Liver (tissue), 9 donors: Measurements from ENCODE around the gene CNDP2. TPM values are rescaled to one million over a fixed set of nuclear protein-coding genes. Genes with fewer than 3 reads are reported as not detected.
A peak's percentile ranks its signal among the peaks of the same experiment; 100 is the strongest.

Experiments
- DNase-seq: peaks from one replicate; pipeline ENCODE4 v3.0.0-alpha.2; 2017; ENCODE audit warnings: low spot score
- H3K27ac ChIP-seq, 2 donors: one replicate each; pipeline ENCODE4 v1.7.0; 2013; ENCODE audit warnings: inconsistent platforms in 2 of 2, low read length in 2 of 2, control low read depth in 1 of 2, low read depth in 1 of 2, mild to moderate bottlenecking in 1 of 2
- H3K27me3 ChIP-seq, 4 donors: one replicate each; pipeline versions ENCODE4 v1.6.1 to v1.7.0; 2013; ENCODE audit warnings: low read length in 3 of 4, inconsistent platforms in 1 of 4, mild to moderate bottlenecking in 1 of 4, moderate library complexity in 1 of 4; ENCODE audit not compliant: control insufficient read depth in 4 of 4, insufficient read depth in 4 of 4
- H3K36me3 ChIP-seq, 4 donors: one replicate each; pipeline versions ENCODE4 v1.6.1 to v1.7.0; 2013; ENCODE audit warnings: low read length in 3 of 4, mild to moderate bottlenecking in 3 of 4, low read depth in 1 of 4, moderate library complexity in 1 of 4; ENCODE audit not compliant: control insufficient read depth in 4 of 4, insufficient read depth in 3 of 4
- H3K4me1 ChIP-seq, 4 donors: one replicate each; pipeline versions ENCODE4 v1.6.1 to v1.7.0; 2013; ENCODE audit warnings: low read length in 3 of 4, mild to moderate bottlenecking in 3 of 4, moderate library complexity in 1 of 4; ENCODE audit not compliant: control insufficient read depth in 4 of 4, insufficient read depth in 4 of 4
- H3K4me3 ChIP-seq, 3 donors: one replicate each; pipeline versions ENCODE4 v1.6.1 to v1.7.0; 2013; ENCODE audit warnings: low read length in 3 of 3, control low read depth in 1 of 3, low read depth in 1 of 3, mild to moderate bottlenecking in 1 of 3
- H3K9ac ChIP-seq, 2 donors: one replicate each; pipeline ENCODE4 v1.7.0; 2013; ENCODE audit warnings: low read length in 2 of 2, mild to moderate bottlenecking in 2 of 2, moderate library complexity in 2 of 2, control low read depth in 1 of 2, low read depth in 1 of 2
- H3K9me3 ChIP-seq, 4 donors: one replicate each; pipeline versions ENCODE4 v1.6.1 to v1.7.0; 2013; ENCODE audit warnings: low read length in 3 of 4; ENCODE audit not compliant: control insufficient read depth in 4 of 4
- ATF3 ChIP-seq: IDR thresholded peaks from 2 replicates; pipeline ENCODE4 v1.6.1; 2016; ENCODE audit warnings: antibody characterized with exemption
- CTCF ChIP-seq: fragments of 150-350 bp; IDR thresholded peaks from 2 replicates; pipeline ENCODE4 v1.5.1; 2017; ENCODE audit warnings: improper control_type of control experiment, low read depth, low read length; ENCODE audit not compliant: missing input control
- EGR1 ChIP-seq, 2 donors: IDR thresholded peaks; 2 replicates each; pipeline ENCODE4 v1.6.1; 2016 to 2018; ENCODE audit warnings: antibody characterized with exemption in 2 of 2, low read depth in 2 of 2
- FOXA1 ChIP-seq: IDR thresholded peaks from 2 replicates; pipeline ENCODE4 v1.6.1; 2016; ENCODE audit warnings: antibody characterized with exemption
- FOXA2 ChIP-seq: IDR thresholded peaks from 2 replicates; pipeline ENCODE4 v1.6.1; 2016; ENCODE audit warnings: antibody characterized with exemption
- GABPA ChIP-seq, 2 donors: IDR thresholded peaks in 1 of 2; conservative IDR thresholded peaks in 1 of 2; 2 replicates each; pipeline ENCODE4 v1.6.1; 2016; ENCODE audit warnings: antibody characterized with exemption in 2 of 2, mild to moderate bottlenecking in 1 of 2, moderate library complexity in 1 of 2
- HNF4A ChIP-seq, 2 donors: conservative IDR thresholded peaks; 2 replicates each; pipeline ENCODE4 v1.6.1; 2016; ENCODE audit warnings: antibody characterized with exemption in 2 of 2, mild to moderate bottlenecking in 2 of 2
- HNF4G ChIP-seq: IDR thresholded peaks from 2 replicates; pipeline ENCODE4 v1.6.1; 2016; ENCODE audit warnings: antibody characterized with exemption
- JUND ChIP-seq, 2 donors: IDR thresholded peaks; 2 replicates each; pipeline ENCODE4 v1.6.1; 2016; ENCODE audit warnings: antibody characterized with exemption in 2 of 2
- MAX ChIP-seq: IDR thresholded peaks from 2 replicates; pipeline ENCODE4 v1.6.1; 2016; ENCODE audit warnings: antibody characterized with exemption
- NR2F2 ChIP-seq: IDR thresholded peaks from 2 replicates; pipeline ENCODE4 v1.6.1; 2016; ENCODE audit warnings: antibody characterized with exemption
- RAD21 ChIP-seq, 2 donors: IDR thresholded peaks; 2 replicates each; pipeline ENCODE4 v1.6.1; 2016; ENCODE audit warnings: antibody characterized with exemption in 2 of 2, mild to moderate bottlenecking in 2 of 2
- REST ChIP-seq: IDR thresholded peaks from 2 replicates; pipeline ENCODE4 v1.6.1; 2016; ENCODE audit warnings: antibody characterized with exemption, mild to moderate bottlenecking
- RXRA ChIP-seq, 2 donors: IDR thresholded peaks; 2 replicates each; pipeline ENCODE4 v1.6.1; 2017 to 2018; ENCODE audit warnings: antibody characterized with exemption in 2 of 2, mild to moderate bottlenecking in 1 of 2
- SP1 ChIP-seq: IDR thresholded peaks from 2 replicates; pipeline ENCODE4 v1.6.1; 2018; ENCODE audit warnings: antibody characterized with exemption, mild to moderate bottlenecking
- TAF1 ChIP-seq: conservative IDR thresholded peaks from 2 replicates; pipeline ENCODE4 v1.6.1; 2016; ENCODE audit warnings: antibody characterized with exemption, mild to moderate bottlenecking
- YY1 ChIP-seq: IDR thresholded peaks from 2 replicates; pipeline ENCODE4 v1.6.1; 2016; ENCODE audit warnings: antibody characterized with exemption, mild to moderate bottlenecking
- ZBTB33 ChIP-seq: IDR thresholded peaks from 2 replicates; pipeline ENCODE4 v1.6.1; 2016; ENCODE audit warnings: antibody characterized with exemption
- WGBS: extraction: QIAGEN DNeasy Blood & Tissue Kit; methylation state at CpG from one replicate; pipeline ENCODE4 v1.1.7; 2013; 5-methylcytosine and 5-hydroxymethylcytosine counted together
- polyA plus RNA-seq, 2 donors: library from polyadenylated mRNA; stranded (reverse) in 1 of 2; unstranded in 1 of 2; fragments of 200-250 nt in 1 of 2; fragments of >200 nt in 1 of 2; fragmentation: Nextera tagmentation in 1 of 2; extraction: Ambion mirVana in 1 of 2; gene quantifications; one replicate each; pipeline versions ENCODE4 v1.2.1 to v1.2.3, GENCODE V29; 2013 to 2015
- total RNA-seq, 2 donors: library from RNA; depleted of rRNA; stranded (reverse); fragments of >200 nt; gene quantifications; one replicate each; pipeline ENCODE4 v1.2.3, GENCODE V29; 2014
- donor health status: healthy.
- donor health status: healthy.
- donor health status: healthy.
- donor health status: healthy.
- donor health status: healthy.

The CNDP2 gene
- total RNA-seq (100 to 1,000 TPM in 1 of 2 donors, 10 to 100 TPM in 1; 65.5 to 167 TPM), polyA plus RNA-seq (100 to 1,000 TPM; 123 to 159 TPM)

- H3K9ac ChIP-seq = peak within 1 kb of the TSS; percentile 79 to 98
- H3K4me3 ChIP-seq = peak within 1 kb of the TSS; percentile 82 to 94 (median 85)
- H3K27me3 ChIP-seq = no peaks in the 10 kb centered on the region
- H3K9me3 ChIP-seq = no peaks in the 10 kb centered on the region
- peak; percentile 87 for TF ChIP-seq JUND (IDR thresholded peaks at IDR 0.05)
- TF ChIP-seq MAX = peak; percentile 95
- TF ChIP-seq TAF1 = peak; percentile 55
- TF ChIP-seq FOXA1 = no peak
- TF ChIP-seq SP1 = peak; percentile 88
- no peak for TF ChIP-seq NR2F2
- TF ChIP-seq REST = peak; percentile 87
- TF ChIP-seq YY1 = peak; percentile 55
- peak; percentile 62 for TF ChIP-seq FOXA2
- TF ChIP-seq GABPA (IDR thresholded peaks at IDR 0.05 in 1 of 2, conservative IDR thresholded peaks at IDR 0.05 in 1 of 2) = peak; percentile 75 to 95
- no peak for TF ChIP-seq HNF4G
- peak; percentile 33 for TF ChIP-seq ZBTB33
- TF ChIP-seq HNF4A (conservative IDR thresholded peaks at IDR 0.05) = peak; percentile 10 to 46
- TF ChIP-seq ATF3 = peak; percentile 45
- TF ChIP-seq CTCF = no peak
- peak; percentile 21 to 22 for TF ChIP-seq RAD21 (IDR thresholded peaks at IDR 0.05)
- peak; percentile 65 to 88 for TF ChIP-seq EGR1 (IDR thresholded peaks at IDR 0.05; ENCODE audit: low read depth in 2 of 2)
- peak; percentile 52 to 54 for TF ChIP-seq RXRA (IDR thresholded peaks at IDR 0.05)
- H3K4me1 ChIP-seq = peaks cover 5 to 36% (median 26%) of the 10 kb centered on the region in 4 donors
- peak; percentile 99 for DNase-seq
- 1% methylated on average over 71 of the region's 71 CpGs for WGBS
- H3K36me3 ChIP-seq = no peaks in the 10 kb centered on the region
- peak within 1 kb of the TSS; percentile 96 to 97 for H3K27ac ChIP-seq
Observed at GRCh38 chr18:74495581-74496507, at the start of gene CNDP2. Gene CNDP2, plus strand, starts transcription at chr18:74496363. Its CDS starts 3,611 bp downstream, at chr18:74499974.
